ENCODE data around the gene TSNAXIP1.

The TSNAXIP1 gene

DNA sequence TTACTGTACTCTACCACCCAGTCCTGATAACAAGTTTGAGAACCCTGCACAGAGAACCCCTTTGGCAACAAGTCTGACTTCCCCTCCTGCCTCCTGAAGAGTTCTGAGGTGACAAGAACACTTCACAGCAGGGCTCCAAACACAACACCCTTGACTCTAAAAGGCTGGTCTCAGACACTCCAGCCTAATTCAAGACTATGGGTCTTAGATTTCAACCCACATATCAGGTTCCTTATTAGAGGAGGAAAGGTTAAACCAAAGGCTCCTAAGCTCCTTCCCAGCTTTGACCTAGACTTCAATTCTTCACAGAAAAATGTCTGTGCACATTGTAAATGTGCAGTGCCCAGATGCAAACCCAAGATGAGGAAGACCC, 23.4 kb upstream of the TSNAXIP1 start:
- TF ChIP-seq, protein P1, sequence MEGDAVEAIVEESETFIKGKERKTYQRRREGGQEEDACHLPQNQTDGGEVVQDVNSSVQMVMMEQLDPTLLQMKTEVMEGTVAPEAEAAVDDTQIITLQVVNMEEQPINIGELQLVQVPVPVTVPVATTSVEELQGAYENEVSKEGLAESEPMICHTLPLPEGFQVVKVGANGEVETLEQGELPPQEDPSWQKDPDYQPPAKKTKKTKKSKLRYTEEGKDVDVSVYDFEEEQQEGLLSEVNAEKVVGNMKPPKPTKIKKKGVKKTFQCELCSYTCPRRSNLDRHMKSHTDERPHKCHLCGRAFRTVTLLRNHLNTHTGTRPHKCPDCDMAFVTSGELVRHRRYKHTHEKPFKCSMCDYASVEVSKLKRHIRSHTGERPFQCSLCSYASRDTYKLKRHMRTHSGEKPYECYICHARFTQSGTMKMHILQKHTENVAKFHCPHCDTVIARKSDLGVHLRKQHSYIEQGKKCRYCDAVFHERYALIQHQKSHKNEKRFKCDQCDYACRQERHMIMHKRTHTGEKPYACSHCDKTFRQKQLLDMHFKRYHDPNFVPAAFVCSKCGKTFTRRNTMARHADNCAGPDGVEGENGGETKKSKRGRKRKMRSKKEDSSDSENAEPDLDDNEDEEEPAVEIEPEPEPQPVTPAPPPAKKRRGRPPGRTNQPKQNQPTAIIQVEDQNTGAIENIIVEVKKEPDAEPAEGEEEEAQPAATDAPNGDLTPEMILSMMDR (IDR thresholded peaks at IDR 0.05; ENCODE audit: low read depth, low read length) = no peak

DNA sequence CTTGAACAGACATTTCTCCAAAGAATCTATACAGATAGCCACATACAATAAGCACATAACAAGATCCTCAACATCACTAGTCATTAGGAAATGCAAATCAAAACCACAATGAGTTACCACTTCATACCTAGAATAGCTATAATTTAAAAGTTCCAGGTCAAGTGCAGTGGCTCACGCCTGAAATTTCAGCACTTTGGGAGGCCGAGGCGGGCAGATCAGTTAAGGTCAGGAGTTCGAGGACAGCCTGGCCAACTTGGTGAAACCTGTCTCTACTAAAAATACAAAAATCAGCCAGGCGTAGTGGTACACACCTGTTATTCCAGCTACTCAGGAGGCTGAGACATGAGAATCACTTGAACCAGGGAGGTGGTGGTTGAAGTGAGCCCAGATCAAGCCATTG, 20.2 kb upstream of the TSNAXIP1 start:
- TF ChIP-seq, protein P1 (IDR thresholded peaks at IDR 0.05; ENCODE audit: low read depth, low read length) = no peak
- no peak for DNase-seq (ENCODE audit: extremely low read depth, low read depth)

More for the DNA sequence above, 23.4 kb upstream of the TSNAXIP1 start:
- no peak for DNase-seq (ENCODE audit: extremely low read depth, low read depth)

DNA sequence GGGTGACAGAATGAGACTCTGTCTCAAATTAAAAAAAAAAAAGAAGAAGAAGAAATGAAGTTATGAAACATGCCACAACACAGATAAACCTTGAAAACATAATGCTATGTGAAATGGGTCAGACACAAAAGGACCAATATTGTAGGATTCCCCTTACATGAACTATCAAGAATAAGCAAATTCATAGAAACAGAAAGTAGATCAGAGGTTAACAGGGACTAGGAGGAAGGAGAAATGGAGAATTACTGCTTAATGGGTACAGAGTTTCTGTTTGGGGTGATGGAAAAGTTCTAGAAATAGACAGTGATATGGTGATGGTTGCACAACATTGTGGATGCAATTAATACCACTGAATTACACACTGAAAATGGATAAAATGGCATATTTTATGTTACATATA, 16.6 kb upstream of the TSNAXIP1 start:
- DNase-seq (ENCODE audit: extremely low read depth, low read depth) = no peak

DNA sequence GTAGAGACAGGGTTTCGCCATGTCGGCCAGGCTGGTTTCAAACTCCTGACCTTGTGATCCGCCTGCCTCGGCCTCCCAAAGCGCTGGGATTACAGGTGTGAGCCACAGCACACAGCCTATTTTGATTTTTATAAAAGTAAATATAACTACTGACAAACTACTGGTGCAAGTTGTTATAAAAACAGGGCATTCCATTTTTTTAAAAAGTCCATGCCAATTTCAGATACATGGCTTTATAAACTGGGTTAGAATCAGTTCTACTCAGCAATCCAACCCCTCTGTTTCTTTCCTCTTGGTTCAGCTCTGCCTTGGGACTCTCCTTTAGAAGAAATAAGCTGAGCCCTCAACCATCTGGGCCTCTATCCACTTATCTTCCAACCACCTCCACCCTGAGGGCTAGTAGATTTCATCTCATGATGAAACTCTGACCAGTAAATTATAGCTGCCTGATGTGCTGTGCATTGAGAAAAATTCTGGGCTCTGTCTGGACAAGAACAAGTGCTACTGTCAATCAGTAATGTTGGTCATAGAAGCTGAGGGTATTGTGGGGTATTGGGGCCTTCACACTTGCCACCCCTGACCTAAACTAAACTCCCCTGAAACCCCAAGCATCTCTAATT, 10.5 kb upstream of the TSNAXIP1 start:
- TF ChIP-seq, protein P1 (IDR thresholded peaks at IDR 0.05; ENCODE audit: low read depth, low read length) = no peak
- no peak for DNase-seq (ENCODE audit: extremely low read depth, low read depth)

More for the DNA sequence above, 16.6 kb upstream of the TSNAXIP1 start:
- TF ChIP-seq, protein P1 (IDR thresholded peaks at IDR 0.05; ENCODE audit: low read depth, low read length) = no peak

DNA sequence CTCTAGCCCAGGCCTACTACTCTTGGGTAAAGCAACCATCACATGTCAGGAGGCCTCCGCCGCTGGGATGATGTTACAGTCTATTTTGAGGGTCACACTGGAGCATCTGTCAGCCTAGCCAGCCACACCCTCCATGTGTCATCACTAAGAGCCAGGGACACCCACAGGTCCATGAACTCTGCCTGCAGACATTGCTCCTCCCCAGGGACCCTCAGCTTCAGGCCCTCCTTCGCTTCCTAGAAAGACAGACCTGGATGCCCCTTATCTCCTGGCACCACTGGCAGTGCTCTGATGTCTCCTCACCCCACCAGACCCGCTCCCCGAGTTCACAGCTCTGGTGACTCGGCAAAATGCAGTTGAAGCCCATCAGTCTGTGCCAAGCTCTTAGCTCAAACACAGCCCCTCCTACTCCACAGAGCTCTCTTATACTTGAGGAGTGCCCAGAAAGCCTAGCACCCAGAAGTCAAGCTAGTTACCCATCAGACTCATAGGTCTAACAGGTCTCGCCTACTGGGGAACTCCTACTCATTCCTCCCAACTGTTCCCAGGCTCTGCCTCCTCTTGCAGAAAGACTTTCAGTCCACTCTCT, 6.3 kb upstream of the TSNAXIP1 start:
- TF ChIP-seq, protein P1 (IDR thresholded peaks at IDR 0.05; ENCODE audit: low read depth, low read length) = no peak
- no peak for DNase-seq (ENCODE audit: extremely low read depth, low read depth)

DNA sequence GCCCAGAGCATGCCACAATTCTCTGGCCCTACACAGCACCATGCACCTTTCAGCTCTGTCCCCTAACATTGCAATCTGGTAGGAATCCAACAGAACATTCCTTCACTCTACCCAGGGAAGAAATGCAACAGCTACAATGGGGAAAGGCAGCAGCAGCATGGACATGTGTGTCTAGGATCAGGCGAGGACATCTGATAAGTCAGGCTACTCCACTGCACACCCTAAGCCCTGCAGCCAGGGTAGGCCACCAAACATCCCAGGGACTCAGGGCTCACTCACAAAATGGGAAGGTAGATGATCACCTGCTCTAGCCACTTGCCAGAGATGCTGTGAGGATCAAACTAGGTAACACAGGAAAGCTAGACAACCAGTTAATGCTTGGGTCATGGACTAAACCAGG, 5.4 kb upstream of the TSNAXIP1 start:
- TF ChIP-seq, protein P1 (IDR thresholded peaks at IDR 0.05; ENCODE audit: low read depth, low read length) = no peak
- no peak for DNase-seq (ENCODE audit: extremely low read depth, low read depth)

DNA sequence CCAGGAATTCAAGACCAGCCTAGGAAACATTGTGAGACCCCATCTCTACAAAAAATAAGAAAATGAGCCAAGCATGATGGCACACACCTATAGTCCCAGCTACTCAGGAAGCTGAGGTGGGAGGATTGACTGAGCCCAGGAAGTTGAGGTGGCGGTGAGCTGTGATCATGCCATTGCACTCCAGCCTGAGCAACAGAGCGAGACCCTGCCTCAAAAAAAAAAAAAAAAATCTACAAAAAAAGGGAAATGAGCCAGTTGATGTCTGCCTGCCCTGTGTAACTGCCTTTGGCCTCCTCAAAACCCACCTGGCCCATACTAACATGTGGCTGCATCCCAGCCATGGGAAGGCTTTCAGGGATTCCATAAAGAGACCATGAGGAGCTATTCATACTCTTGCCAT, 4.8 kb upstream of the TSNAXIP1 start:
- no peak for DNase-seq (ENCODE audit: extremely low read depth, low read depth)

More for the DNA sequence above, 4.8 kb upstream of the TSNAXIP1 start:
- TF ChIP-seq, protein P1 (IDR thresholded peaks at IDR 0.05; ENCODE audit: low read depth, low read length) = no peak
